Body of pancreas (tissue), 4 donors: ENCODE data around the gene PTHLH.

Experiments
- CTCF ChIP-seq, 7 experiments: fragments of 450-650 bp in 4 of 7; fragments of 200-600 bp in 3 of 7; sonication (generic) in 3 of 7; IDR thresholded peaks; one replicate each; pipeline ENCODE4 v1.5.1; 2016 to 2019; ENCODE audit warnings: antibody characterized with exemption in 7 of 7
- POLR2A ChIP-seq, 3 donors: fragments of 450-650 bp; IDR thresholded peaks; one replicate each; pipeline ENCODE4 v1.6.1; 2016; ENCODE audit warnings: antibody characterized with exemption in 3 of 3, mild to moderate bottlenecking in 2 of 3

GRCh38 chr12:27965411-27965810, 7.1 kb downstream of the PTHLH start:
- TF ChIP-seq CTCF (IDR thresholded peaks at IDR 0.05) (no peak), POLR2A (IDR thresholded peaks at IDR 0.05) (no peak)
